ENCODE data around the gene GMCL2. TPM values are rescaled to one million over a fixed set of nuclear protein-coding genes. Genes with fewer than 3 reads are reported as not detected.

The GMCL2 gene
- total RNA-seq, 1 experiment from 2014 or later: not detected

DNA sequence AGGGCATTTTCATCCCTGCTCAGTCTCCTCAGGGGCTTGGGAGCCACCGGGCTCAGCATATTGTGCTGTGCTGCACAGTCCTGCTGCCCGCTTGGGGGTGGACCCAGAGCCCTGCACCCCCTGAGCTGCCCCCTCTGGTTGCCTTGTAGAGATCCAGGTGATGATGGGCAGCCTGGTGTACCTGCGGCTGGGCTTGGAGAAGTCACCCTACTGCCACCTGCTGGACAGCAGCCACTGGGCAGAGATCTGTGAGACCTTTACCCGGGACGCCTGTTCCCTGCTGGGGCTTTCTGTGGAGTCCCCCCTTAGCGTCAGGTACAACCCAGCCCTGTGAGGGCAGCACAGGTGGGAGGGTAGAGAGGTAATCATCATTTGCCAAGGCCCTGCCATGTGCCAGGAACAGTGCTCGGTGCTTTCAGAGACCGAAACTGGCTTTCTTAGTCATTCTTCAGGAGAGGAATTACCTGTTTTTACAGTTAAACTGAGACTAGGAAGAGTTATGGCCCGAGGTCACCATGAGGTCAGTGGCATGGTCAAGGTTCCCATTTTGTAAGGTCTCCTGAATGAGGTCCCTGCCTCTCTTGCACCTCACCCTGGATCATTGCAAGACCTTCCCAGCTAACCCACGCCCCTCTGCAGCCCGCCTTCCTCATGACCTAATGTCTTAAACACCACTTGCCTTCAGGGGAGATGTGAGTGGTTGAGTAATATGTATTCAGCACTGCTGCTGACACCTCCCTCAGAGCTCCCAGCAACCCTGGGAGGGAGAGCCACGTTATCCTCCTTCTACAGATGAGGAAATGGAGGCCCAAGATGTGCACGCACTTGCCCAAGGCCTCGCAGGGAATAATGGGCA is 41.0 kb downstream of the GMCL2 start (continued):
- no peak for TF ChIP-seq SRF (IDR thresholded peaks at IDR 0.05; ENCODE audit: low read depth)
- no peak for TF ChIP-seq REST (IDR thresholded peaks at IDR 0.05; ENCODE audit: low read depth)
- TF ChIP-seq YY1 (IDR thresholded peaks at IDR 0.05; ENCODE audit: extremely low read depth, insufficient replicate concordance, low read depth, low read length): no peak
- TF ChIP-seq, protein P1, sequence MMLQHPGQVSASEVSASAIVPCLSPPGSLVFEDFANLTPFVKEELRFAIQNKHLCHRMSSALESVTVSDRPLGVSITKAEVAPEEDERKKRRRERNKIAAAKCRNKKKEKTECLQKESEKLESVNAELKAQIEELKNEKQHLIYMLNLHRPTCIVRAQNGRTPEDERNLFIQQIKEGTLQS (IDR thresholded peaks at IDR 0.05): no peak
- peak; percentile 75 for TF ChIP-seq RAD21 (IDR thresholded peaks at IDR 0.05; ENCODE audit: low read depth)
- no peak for TF ChIP-seq EZH2 (IDR thresholded peaks at IDR 0.05)
- TF ChIP-seq TCF7L2 (IDR thresholded peaks at IDR 0.05; ENCODE audit: borderline replicate concordance, extremely low read depth, insufficient read depth, insufficient read length): no peak
- no peak for TF ChIP-seq SP1 (IDR thresholded peaks at IDR 0.05; ENCODE audit: low read depth)
- TF ChIP-seq JUND (IDR thresholded peaks at IDR 0.05): no peak
- TF ChIP-seq, protein P2, sequence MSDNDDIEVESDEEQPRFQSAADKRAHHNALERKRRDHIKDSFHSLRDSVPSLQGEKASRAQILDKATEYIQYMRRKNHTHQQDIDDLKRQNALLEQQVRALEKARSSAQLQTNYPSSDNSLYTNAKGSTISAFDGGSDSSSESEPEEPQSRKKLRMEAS (IDR thresholded peaks at IDR 0.05): no peak
- TF ChIP-seq POLR2AphosphoS5 (IDR thresholded peaks at IDR 0.05; ENCODE audit: low read depth, low read length): 0 out of 2 replicates have a peak, but pooled peaks have one; percentile 19
- no peak for TF ChIP-seq EZH2phosphoT487 (IDR thresholded peaks at IDR 0.05; ENCODE audit: borderline replicate concordance)
- no peak for TF ChIP-seq FOSL1 (IDR thresholded peaks at IDR 0.05; ENCODE audit: low read depth)
